ENCODE measurements around the gene GLP2R. TPM values are rescaled to one million over a fixed set of nuclear protein-coding genes. Genes with fewer than 3 reads are reported as not detected.

The GLP2R gene
- total RNA-seq, 1 donor from 2014 or later = 0.24 TPM

DNA sequence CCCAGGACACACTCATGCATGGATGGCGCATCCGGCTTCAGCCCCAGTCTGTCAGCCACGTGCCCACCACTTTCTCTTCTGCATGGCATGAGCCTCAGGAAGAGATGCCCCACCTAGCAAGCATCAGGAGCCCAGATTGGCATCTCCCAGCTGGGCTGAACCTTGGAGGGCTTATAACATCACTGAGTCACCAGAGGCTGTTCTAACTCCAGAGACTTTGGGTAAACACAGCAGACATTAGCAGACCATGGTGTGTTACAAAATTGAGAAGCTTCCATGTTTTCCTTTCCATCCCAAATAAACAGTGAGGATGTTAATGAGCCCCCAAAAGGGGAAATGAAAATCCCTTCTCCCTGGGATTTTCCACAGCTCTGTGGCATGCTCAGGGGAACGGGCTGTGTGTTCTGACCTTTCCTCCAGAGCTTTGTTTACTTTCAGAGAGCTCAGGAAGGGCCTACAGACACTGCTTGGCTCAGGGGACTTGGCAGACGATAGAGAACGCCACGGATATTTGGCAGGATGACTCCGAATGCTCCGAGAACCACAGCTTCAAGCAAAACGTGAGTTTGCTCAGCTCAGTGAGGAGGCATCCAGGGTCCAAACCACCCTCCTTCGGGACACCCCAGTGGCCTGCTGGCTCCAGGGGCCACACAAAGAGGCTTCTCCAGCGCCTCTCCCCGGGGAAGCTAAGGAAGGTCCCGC lies 16.5 kb downstream of the GLP2R start:
- no peak for DNase-seq (ENCODE audit: missing footprints)
- ATAC-seq = peak; percentile 87
- intact Hi-C loops (cut with DNase I) = loop anchor here (2.0 kb wide), 1 partner anchor 27 kb away; no protein-coding TSS in a partner anchor

DNA sequence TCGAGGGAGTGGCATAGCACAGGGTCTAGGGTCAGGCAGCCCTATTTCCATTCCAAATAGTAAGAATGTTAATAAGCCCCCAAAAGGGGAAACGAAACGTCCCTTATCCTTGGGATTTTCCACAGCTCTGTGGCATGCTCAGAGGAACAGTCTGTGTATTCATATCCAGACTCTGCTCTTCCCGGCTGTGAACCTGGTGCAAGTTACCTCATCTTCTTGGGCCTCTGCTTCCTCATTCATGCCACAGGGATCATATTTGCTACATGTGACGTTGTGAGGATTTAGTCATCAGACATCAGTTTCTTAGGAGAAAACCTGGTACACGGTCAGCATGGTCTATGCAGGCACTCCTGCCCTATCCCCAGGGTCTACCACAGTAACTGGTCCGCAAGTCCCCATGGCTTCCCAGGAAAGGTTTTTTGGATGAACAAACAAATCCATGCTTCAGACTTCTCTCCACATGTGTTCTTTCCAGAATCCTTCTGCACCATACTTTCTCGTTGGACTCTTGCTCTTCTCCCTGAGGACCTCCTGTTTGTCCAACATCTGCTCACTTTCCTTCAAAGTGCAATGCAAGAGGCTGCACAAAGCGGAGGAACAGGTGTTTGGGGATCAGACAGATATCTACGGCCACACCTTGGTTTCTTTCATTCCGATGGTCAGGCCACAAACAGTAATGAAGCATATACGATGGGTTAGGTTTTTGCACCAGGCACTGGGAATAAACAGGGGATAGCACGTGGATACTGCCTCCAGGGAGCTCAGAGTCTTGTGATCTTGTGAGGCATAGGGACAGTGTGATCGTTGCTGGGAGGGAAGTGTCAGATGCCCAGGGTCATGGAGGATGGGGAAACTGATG lies 17.7 kb downstream of the GLP2R start:
- ATAC-seq (no peak), DNase-seq (ENCODE audit: missing footprints) (no peak)
- intact Hi-C loops (cut with DNase I) = loop anchor here (2.0 kb wide), 1 partner anchor 29 kb away; no protein-coding TSS in a partner anchor

DNA sequence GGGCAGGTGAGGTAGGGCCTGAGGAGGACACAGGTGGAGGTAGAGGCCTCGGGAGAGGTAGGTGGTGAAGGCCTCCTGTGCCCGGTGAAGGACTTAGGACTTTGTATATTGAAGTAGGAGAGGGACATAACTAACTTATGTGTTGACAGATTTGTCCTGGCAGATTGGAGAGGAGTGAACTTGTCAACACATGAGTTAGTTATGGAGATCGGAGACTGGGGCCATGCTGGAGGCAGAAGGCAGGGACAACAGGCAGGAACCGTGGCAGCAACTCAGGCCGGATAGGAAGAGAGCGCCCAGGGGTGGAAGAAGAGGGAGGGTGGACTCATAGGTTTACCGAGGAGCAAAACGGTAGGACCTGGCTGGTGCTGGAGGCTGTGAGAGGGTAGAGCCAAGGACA lies 18.4 kb downstream of the GLP2R start:
- ATAC-seq (peak; percentile 58), DNase-seq (ENCODE audit: missing footprints) (no peak)
- intact Hi-C loops (cut with DNase I) = no loop called here

DNA sequence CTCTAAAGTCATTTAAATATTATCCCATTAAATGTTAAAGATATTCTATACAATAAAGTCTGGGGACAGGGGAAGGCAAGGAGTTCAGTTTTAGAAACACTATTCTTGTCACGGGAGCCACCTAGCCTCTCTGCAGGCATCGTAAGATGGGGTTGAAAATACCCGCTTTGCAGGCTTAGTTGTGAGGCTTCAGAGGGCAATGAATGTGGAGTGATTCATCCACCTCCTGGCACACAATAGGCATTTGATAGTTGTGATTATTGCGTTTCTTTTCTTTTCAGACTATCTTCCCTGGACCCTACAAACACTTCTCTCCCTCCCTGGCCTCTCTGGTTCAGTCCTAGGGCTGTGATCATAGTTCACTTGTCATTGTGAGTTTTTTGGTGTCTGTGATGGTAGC lies 19.6 kb downstream of the GLP2R start:
- DNase-seq (ENCODE audit: missing footprints) = no peak
- intact Hi-C loops (cut with DNase I) = no loop called here
- no peak for ATAC-seq

DNA sequence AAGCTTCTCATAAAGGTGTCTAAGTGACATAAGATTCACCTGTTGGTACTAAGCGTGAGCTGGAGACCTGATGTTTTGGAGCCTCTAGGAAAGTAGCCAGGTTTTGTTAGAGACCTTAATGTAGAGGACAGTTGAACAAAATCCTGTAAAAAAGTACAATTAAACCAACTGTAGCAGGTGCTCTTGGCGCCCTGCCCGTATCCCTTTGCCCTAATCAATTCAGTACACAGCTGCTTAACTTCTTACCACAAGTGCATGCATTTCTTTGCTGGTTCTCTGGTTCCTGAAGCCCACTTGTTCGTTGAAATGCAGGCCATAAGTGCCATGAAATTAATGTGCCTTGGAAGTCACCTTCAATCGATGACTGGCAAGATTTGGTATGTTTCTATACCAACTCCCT lies 24.4 kb downstream of the GLP2R start:
- no peak for DNase-seq (ENCODE audit: missing footprints)
- ATAC-seq = no peak
- intact Hi-C loops (cut with DNase I) = no loop called here

DNA sequence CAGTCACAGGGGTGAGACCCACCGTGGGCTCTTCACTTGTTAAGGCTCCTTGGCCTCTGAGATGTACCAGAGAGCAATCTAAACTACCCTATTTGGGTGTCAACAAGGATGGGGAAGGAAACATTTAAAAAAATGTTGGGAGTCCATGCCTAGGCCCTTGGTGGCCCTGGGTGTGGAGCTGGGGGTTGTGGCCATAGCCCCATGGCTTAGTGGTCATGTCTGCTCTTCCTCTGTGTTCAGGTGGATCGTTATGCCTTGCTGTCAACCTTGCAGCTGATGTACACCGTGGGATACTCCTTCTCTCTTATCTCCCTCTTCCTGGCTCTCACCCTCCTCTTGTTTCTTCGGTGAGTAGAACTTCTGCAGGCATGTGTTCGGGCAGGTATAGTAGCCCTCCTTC lies 28.5 kb downstream of the GLP2R start:
- no peak for ATAC-seq
- no peak for DNase-seq (ENCODE audit: missing footprints)
- intact Hi-C loops (cut with DNase I) = no loop called here

DNA sequence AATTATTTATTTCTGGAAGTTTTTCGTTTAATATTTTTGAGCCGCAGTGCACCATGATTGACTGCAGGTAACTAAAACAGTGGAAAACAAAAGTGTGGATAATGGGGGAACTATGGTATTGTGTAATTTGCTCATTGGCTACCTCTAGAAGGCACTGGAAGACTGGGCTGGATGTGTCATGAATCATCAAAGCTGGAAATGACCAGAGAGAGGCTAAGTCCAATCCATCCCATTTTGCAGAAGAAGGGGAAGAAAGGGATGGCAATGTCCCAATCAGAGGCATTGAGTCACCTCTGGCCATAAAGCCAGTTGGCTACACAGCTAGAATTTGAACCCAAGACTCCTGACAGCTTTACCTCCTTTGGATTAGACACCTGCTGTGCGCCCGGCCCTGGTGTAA lies 29.3 kb downstream of the GLP2R start:
- intact Hi-C loops (cut with DNase I) = no loop called here
- ATAC-seq = no peak
- no peak for DNase-seq (ENCODE audit: missing footprints)

DNA sequence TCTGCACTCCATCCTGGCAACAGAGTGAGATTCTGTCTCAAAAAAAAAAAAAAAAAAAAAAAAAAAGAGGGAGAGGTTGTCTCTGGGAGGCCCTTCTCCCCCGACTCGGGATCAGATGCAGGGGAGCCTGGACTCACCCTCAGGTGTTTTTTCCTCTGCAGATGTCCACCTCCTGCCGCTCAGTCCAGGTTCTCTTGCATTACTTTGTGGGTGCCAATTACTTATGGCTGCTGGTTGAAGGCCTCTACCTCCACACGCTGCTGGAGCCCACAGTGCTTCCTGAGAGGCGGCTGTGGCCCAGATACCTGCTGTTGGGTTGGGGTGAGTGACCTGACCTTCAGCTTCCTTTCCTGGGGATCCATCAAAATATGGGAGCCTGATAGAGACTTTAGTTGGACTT lies 34.1 kb downstream of the GLP2R start:
- no peak for DNase-seq (ENCODE audit: missing footprints)
- no peak for ATAC-seq
- intact Hi-C loops (cut with DNase I) = no loop called here

DNA sequence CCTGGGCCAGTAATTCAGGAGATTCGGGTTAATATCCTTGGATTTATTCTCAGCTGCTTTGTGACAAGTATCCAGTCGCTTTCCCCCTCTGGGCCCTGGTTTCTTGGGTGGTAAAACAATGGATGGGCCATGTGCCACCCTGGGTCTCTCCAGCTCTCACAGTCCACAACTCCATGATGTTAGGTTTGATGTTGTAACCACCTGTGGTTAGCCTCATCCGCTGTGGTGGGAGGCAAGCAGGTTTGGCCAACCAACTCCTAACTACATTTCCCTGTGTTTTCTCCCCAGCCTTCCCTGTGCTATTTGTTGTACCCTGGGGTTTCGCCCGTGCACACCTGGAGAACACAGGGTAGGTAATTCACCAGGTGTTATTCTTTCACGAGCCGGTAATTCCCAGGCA lies 35.1 kb downstream of the GLP2R start:
- no peak for DNase-seq (ENCODE audit: missing footprints)
- intact Hi-C loops (cut with DNase I) = no loop called here
- no peak for ATAC-seq

DNA sequence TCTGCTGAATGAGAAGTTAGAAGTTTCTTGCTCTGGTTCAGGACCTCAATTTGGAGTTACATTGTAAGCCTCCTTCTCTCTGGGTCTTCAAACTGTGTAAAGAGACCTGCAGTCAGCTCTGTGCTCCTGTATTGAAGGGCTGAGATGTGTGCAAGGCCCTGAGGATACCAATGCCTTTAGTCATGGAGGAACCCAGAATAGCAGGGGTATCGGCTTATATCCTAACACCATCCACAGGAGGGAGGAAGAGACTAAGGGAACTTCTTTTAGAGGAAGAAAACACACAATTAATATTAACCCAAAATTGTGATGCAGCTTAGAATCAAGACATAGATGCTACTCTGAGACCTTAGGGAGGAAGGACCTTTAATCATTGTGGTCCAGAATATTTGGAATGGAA lies 36.5 kb downstream of the GLP2R start:
- ATAC-seq = no peak

DNA sequence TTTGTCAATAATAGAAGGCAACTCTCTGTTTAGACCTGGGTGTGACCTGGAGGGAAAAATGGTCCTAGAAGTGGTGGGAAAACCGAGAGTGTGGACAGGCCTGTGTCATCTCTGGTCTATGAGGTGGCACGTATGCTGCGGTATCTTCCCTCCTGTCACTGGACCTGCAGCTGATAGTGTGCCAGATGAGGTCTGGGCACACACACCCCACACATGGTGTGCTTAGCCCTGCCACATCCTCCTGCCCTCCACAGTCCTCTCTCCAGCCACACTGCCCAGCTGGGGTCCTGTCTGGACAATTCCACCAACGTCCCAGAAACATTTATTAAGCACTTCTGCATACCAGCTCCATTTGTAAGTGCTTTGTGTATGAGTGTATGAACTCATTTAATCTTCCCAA lies 37.2 kb downstream of the GLP2R start:
- ATAC-seq = no peak
- DNase-seq (ENCODE audit: missing footprints) = no peak
- intact Hi-C loops (cut with DNase I) = no loop called here

More for the DNA sequence above, 36.5 kb downstream of the GLP2R start:
- intact Hi-C loops (cut with DNase I) = no loop called here
- no peak for DNase-seq (ENCODE audit: missing footprints)

DNA sequence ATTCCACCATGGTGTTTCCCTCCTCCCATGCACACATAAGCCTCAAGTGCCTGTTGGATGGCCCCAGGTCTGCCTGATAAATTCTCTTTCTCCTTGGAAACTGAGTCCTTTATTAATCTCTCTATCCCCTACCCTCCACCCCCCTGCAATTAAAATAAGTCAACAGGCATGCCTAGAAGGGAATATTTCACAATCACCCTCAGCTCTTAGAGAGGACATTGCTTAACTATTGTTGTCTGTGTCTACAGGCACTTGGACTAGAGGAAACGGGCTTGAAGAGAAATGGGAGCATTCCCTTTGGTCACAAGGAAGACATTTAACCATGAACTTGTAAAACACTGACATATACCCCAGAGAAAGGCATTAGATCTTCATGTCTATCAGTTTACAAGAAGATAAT lies 39.9 kb downstream of the GLP2R start:
- intact Hi-C loops (cut with DNase I) = no loop called here

DNA sequence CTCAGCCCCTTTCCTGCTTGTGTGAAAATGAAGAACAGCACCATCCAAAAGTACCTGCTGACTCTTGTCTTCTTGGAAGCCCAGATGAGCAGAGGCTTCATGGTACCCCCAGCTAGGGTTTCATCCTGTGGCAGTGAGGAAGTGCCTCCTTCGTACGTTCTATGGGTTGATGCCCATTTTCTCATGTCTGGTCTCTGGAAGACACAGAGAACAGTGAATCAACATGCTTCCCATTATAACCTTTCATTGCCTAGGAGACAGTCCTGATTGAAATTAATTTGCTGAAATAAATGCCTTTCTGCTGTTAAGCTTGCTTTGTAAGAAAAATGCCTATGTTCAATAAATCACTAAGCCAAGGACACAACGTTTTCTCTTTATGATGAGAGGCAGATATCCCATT lies 42.8 kb downstream of the GLP2R start:
- intact Hi-C loops (cut with DNase I) = no loop called here
- ATAC-seq (no peak), DNase-seq (ENCODE audit: missing footprints) (no peak)

More for the DNA sequence above, 39.9 kb downstream of the GLP2R start:
- no peak for ATAC-seq
- no peak for DNase-seq (ENCODE audit: missing footprints)

DNA sequence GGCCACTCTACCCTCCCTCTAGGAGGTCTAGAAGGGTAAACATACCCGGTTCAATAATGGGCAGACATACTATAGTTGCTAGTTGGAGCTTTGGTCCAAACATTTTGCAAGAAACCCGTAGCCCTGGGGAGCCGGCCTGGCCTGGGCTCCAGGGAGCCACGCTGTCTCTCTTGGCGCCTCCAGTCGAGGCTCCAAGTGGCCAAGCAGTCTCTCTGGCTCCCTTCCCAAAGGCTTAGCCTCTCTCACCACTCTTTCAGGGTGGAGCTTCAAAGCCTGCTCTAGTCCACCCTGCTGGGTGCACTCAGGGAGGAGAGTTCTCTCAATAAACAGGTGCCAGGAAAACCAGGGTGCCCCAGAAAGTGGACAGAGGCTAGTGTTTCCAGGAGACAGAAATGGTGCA lies 47.1 kb downstream of the GLP2R start:
- no peak for DNase-seq (ENCODE audit: missing footprints)
- intact Hi-C loops (cut with DNase I) = no loop called here
- ATAC-seq = no peak

DNA sequence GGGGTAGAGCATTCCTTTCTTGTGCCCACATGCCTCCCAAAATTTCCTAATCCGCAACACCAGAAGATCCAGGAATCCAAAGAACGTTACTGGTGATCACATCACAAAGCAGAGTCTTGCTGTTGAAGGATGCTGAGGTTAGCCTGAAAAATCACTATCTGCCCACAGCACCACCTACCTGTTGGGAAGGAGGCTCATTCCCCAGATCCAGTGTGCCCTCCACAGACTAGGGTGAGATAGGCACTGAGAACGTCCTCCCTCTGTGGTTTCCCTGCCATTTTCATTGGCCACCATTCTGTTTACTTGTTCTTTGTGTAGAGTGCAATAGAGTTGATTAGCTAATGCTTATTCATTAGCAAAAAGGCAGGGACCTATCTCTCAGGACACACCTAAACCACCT lies 49.0 kb downstream of the GLP2R start:
- DNase-seq (ENCODE audit: missing footprints) (no peak), ATAC-seq (no peak)
- intact Hi-C loops (cut with DNase I) = no loop called here

DNA sequence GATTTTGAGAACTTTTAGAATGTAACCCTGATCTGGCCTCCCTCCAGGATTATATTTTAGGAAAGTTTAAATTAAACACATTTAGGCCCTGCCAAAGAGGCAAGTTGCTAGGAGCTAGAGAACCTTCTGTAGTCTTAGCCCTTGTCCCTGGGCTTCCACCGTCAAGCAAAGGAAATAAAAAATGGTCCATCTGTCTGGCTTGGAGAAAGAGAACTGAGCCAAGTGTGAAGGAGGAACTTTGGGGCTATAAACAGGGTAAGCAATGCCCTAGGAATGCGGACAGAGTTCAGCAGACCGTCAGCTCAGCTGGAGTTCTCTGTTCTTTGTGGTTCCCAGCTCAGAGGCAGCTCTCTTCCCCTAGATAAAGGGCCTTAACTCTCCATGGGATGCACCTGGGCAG lies 49.7 kb downstream of the GLP2R start:
- DNase-seq (ENCODE audit: missing footprints) (no peak), ATAC-seq (peak; percentile 28)
- intact Hi-C loops (cut with DNase I) = no loop called here

DNA sequence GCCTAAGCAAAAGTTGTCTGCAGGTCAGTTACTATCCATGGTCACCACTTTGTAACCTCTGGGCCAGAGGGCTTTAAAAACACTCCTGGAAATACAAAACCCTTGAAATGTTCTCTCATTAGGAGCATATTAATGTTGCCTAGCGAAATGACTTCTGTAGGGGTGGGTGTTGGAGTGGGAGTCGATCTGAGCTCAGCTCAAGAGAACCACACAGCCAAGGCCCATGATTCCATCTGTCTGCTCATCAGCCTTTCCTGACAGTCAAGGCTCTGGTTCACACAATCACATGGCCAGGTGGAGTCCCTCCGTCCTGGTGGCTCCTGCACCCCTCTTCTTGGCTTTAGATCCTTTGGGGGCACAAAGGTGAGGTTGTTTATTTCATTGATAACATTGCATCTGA lies 52.6 kb downstream of the GLP2R start:
- no peak for ATAC-seq
- DNase-seq (ENCODE audit: missing footprints) = no peak
- intact Hi-C loops (cut with DNase I) = no loop called here

DNA sequence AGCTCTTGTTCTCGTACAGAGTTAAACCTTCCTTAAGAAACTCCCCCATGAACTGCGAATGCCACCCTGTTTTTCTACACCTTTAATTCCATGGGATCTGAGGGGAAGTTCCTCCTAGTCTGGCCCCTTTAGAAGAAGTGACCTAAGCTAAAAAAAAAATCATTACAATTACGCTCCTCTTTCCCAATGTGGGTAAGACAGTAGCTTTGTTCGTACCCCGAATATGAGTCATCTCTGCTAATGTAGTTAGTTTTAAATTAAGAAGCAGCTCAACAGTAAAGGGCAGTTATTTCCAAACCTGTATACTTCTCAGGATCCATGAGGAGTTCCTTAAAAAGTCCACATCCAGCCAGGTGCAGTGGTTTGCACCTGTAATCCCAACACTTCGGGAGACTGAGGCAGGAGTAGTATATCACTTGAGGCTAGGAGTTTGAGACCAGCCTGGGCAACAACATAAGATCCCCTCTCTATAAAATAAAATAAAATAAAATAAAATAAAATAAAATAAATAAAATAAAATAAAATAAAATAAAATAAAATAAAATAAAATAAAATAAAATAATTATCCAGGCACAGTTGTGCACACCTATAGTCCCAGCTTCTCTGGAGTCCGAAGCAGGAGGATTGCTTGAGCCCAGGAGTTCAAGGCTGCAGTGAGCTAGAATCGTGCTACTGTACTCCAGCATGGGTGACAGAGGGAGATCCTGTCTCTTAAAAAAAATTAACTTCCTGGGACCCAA lies 53.2 kb downstream of the GLP2R start:
- ATAC-seq (no peak), DNase-seq (ENCODE audit: missing footprints) (no peak)
- intact Hi-C loops (cut with DNase I) = no loop called here

DNA sequence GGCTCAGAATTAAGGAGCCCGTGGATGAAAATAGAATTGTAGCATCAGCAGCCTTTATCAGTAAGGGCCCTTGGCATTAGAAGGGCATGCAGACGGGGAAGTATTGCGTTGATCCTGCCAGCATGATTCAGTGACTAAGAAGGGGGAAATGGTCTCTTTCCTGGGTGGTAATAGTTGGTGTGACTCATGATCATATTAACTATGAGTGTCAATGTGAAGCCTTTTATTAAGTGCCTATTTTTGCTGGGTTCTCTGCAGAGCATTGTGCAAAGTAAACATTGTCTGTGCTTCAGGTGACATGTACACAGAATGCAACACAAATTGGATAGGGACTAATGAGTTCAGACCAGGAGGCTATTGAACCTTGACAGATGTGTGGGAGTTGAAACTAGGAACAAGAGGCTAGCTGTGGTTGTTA lies 54.9 kb downstream of the GLP2R start:
- intact Hi-C loops (cut with DNase I) = no loop called here
- DNase-seq (ENCODE audit: missing footprints) (no peak), ATAC-seq (peak; percentile 39)

DNA sequence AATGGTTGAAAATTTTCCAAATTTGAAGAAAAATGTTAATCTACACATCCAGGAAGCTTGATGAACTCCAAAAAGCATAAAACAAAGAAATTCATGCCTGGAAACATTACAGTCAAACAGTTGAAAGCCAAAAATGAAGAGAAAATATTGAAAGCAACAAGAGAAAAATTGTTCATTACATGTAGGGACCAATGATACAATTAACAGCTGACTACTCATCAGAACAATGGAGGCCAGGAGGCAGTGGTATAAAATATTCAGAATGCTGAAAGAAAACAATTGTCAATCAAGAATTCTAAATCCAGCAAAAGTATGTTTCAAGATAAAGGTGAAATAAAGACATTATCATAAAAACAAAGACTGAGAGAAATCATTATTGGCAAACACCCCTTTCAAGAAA lies 57.7 kb downstream of the GLP2R start:
- no peak for DNase-seq (ENCODE audit: missing footprints)
- no peak for ATAC-seq
- intact Hi-C loops (cut with DNase I) = no loop called here

All from Right ventricle myocardium inferior (tissue), 1 donor.